T-helper 9 cell (primary cell): ENCODE results near the gene RCOR1.
"Not testable (repeated sequence)": the region's sequence is repeated elsewhere in the genome, so short reads cannot be mapped to it uniquely, and the experiment has no call there.

ENCODE experiments used
- DNase-seq: peaks from one replicate; pipeline ENCODE4 v3.0.0-alpha.2; 2020

RCOR1 gene

DNA sequence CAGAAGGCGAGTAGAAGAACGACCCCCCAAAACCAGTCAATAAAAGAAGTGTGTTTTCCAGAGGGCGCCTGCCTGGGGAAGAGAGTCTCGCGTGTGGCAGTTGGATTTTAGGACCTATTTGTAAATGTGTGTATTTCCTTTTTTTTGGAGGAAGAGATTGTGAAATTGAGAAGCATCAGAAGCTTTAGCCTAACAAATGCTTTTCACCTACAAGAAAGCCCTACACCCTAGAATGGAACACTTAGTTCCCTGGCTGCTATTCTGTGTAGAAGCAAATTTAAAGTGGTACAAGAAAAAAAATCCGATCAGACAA, 1.3 kb downstream of the RCOR1 start:
- DNase-seq = no peak

GRCh38 chr14:102594514-102595175, 2.2 kb downstream of the RCOR1 start:
- peak; percentile 36 for DNase-seq

DNA sequence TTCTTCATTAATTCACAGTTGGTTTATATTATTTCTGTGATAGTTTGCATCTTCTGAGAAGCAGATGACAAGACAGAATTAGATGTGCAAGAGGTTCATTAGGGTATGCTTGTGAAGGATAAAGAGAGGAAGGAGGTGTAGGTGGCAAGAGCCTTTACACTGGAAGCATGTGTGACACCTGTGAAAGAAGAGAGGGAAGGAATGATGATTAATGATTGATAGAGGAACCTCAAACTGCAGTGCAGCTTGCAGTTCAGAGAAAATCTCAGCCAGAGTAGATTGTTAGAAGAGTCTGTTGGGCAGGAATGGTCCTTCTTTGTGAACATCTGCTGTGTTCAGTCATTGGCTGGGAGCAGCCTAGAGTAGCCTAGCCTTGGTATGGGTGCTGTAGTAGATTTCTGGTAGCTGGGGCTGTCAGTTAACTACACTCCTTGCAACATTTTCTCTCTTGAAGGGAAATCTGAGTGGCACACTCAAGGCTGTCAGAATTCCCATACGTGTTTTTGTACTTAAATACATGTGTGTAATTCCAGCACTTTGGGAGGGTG, 9.0 kb downstream of the RCOR1 start:
- DNase-seq = no peak

DNA sequence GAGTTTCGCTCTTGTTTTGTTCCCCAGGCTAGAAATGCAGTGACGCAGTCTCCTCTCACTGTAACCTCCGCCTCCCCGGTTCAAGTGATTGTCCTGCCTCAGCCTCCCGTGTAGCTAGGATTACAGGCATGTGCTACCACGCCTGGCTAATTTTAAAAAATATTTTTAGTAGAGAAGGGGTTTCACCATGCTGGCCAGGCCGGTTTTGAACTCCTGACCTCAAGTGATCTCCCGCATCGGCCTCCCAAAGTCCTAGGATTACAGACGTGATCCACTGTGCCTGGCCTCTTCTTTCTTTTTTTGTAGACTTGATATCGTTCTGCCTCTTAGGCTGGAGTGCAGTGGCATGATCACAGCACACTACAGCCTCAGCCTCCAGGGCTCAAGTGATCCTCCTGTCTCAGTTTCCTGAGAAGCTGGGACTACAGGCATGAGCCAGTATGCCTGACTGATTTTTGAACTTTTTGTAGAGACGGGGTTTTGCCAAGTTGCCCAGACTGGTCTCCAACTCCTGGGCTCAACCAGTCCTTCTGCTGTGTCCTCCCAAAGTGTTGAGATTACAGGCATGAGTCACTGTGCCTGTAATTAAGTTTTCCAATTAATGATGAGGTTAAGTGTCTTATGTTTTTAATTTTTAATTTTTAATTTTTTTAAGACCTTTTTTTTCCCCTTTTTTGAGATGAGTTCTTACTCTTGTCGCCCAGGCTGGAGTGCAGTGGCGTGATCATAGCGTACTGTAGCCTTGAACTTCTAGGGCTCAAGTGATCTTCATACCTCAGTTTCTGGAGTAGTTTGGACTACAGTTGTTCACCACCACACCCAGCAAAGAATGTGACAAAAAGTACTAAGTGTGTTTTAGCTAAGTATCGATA, 10.2 kb downstream of the RCOR1 start:
- DNase-seq = no peak

GRCh38 chr14:102603293-102603907, 11.0 kb downstream of the RCOR1 start:
- no peak for DNase-seq

- no peak for DNase-seq
These were observed 11.7 kb downstream of the RCOR1 start for GRCh38 chr14:102604183-102604582.

DNA sequence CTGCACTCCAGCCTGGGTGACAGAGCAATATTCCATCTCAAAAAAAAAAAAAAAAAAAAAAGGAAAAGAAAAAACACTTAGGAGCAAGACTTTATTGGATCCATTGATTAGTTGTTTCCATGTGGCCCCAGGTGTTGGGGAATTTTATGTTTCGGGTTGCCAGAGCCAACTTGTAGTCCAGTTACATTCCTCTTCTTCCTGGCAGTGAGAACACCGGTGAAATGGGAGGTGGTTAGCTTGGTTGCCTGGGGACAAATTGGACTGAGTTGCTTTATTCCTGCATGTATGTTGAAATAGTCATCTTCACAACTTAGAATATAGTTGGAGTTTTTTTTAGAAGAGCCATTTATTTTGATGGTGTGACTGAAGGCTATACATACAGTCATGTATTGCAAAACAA, 12.6 kb downstream of the RCOR1 start:
- DNase-seq = no peak

- DNase-seq = no peak
These were observed 13.8 kb downstream of the RCOR1 start for GRCh38 chr14:102606296-102606695.

DNA sequence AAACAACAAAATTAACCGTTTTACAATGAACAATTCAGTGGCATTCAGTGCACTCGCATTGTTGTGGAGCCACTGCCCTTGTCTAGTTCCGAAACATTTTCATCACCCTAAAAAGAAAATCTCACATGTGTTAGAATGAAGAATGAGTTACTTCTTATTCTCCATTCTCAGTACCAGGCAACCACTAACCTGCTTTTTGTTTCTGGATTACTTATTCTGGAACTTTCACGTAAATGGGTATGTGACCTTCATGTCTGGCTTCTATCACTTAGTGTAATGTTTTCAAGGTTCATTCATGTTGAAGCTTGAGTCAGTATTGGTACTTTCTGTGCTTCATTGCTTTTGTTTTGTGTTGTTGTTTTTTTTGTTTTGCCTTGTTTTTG, 15.6 kb downstream of the RCOR1 start:
- DNase-seq = no peak

DNA sequence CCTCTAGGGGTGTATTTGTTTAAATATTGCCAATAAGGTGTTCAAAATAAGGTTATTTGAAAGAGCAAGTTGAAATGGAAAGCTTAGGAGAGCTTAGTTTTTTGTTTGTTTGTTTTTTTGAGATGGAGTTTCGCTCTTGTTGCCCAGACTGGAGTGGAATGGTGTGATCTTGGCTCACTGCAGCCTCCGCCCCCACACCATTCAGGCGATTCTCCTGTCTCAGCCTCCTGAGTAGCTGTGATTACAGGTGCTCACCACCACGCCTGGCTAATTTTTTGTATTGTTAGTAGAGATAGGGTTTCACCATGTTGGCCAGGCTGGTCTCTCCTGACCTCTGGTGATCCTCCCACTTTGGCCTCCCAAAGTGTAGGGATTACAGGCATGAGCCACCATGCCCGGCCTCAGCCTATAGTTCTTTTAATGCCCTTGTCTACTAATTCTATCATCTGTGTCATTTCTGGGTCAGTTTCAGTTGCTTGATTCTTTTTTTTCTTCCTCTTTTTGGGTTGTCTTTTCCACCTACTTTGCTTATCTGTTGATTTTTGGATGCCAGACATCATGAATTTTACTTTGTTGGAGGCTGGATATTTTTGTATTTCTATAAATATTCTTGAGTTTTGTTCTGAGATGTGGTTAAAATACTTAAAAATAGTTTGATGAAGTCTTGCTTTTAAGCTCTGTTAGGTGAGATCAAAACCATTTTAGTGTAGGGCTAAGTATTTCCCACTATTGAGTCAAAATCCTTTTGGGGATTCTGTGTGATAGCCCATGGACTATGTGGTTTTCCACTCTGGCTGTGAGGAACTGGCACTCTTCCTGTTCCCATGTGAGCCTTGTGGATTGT, 18.7 kb downstream of the RCOR1 start:
- no peak for DNase-seq

- no peak for DNase-seq
These were observed 23.9 kb downstream of the RCOR1 start for GRCh38 chr14:102616318-102616717.

DNA sequence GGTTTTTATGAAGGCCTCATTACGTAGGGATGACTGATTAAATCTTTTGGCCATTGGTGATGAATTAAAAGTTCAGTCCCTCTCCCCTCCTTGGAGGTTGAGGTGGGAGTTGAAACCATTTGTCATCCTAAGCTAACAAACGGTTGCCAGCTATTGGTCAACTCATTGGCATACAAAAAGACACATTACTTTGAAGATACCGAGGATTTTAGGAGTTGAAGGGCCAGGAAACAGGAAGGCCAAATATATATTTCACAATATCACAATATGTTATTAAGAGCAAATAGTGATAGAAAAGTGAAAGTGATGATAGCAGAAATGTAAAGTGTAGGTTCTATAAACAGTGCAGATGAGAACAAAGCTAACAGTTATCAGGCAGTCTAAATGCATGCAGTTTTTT, 24.4 kb downstream of the RCOR1 start:
- no peak for DNase-seq

DNA sequence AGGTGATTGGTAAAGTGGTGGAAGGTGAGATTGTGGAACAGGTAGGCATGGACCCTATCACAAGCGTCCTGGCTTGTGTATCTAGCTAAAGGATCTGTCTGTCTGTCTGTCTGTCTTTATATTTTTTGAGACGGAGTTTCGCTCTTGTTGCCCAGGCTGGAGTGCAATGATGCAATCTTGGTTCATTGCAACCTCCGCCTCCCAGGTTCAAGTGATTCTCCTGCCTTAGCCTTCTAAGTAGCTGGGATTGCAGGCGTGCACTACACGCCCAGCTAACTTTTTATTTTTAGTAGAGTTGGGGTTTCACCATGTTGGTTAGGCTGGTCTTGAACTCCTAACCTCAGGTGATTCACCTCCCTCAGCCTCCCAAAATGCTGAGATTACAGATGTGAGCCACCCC, 26.6 kb downstream of the RCOR1 start:
- DNase-seq = not testable (repeated sequence)

DNA sequence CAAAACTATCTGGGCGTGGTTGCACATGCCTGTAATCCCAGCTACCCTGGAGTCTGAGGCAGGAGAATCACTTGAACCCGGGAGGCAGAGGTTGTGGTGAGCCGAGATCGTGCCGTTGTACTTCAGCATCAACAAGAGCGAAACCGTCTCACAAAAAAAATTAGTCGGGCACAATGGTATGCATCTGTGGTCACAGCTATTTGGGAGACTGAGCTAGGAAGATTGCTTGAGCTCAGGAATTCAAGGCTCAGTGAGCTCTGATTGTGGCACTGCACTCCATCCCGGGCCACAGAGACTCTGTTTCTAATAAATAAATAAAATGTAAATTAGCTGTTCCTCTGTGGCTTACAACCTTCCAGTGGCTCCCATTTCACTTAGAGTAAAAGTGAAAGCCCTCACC, 28.0 kb downstream of the RCOR1 start:
- no peak for DNase-seq

GRCh38 chr14:102622262-102622885, 29.9 kb downstream of the RCOR1 start:
- no peak for DNase-seq

DNA sequence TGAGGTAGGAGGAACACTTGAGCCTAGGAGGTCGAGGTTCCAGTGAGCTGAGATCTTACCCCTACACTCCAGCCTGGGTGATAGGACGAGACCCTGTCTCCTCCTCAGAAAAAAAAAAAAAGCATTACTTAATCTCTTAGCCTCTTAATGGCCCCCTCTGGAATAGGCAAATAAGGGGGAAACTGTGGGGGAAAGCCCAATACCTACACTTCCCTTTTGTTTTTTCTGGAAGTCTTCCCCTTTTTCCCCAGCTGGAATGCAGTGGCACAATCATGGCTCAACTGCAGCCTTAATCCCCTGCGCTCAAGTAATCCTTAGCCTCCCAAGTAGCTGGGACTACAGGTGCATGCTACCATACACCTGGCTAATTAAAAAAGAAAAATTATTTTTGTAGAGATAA, 32.2 kb downstream of the RCOR1 start:
- no peak for DNase-seq

DNA sequence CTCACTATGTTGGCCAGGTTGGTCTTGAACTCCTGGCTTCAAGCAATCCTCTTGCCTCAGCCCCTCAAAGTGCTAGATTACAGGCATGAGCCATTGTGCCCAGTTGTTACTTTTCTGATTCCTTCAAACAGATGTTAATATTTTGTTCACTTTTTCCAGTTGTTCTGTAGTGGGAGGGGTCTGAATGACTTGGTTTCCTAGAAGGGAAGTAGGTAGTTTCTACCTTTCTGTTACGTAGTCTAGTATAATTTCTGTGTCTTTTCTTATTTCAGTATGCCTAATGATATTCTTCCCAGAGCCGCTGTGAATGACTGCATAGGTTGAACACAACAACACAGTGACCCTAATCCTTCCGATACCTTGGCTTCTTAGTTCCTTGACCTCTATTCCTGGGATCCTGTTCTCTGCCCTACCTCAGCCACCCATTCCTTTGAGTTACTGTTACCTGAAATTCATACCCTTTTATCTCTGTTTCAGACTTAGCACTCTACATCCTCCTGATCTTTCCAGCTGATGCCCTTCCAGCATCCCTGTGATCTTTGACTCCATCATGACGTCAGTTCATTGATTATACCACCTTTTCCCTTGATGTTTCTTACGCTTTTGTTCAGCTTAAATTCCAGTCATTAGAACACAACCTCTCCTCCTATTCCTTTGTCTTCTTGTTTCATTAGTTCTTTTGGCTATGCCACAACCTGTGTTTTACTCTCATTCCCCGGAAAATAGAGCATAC, 33.3 kb downstream of the RCOR1 start:
- DNase-seq = no peak

DNA sequence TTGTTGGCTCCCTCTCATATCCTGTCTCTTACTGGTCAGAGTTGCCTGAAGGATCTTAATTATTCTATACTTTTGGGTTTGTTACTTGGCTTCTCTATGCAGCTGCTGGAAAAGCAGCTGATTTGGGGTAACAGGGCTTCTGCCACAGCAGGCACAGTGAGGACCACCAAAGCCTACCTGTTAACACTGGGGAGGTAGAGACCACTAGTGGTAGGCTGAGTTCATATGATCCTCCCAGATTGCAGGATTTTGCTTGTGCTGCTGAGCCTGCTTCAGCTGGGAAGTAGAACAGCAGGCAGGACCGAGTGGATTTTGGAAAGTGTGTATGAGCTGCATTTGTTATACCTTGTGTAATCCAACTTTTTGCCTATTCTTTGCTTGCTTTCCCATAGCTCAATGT, 34.1 kb downstream of the RCOR1 start:
- DNase-seq = no peak

DNA sequence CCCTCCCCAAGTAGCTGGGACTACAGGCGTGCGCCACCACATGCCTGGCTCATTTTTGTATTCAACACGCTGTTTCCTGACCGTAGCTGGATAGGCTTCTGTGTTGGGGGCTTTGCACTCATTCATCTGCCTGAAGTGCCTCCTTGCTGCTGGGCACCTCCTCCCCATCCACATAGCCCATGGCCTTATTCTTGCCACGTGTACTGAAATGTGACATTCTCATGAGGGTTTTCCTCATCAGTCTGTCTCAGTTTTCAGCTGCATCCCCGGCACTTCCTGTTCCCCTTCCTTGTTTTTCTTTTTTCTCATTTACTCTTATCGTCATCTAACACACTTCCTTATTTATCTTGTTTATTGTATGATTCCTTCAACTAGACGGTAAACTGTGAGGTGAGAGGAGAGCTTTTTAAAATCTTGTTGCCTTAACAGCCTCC, 36.6 kb downstream of the RCOR1 start:
- no peak for DNase-seq

GRCh38 chr14:102629808-102630350, 37.4 kb downstream of the RCOR1 start:
- DNase-seq = no peak

- no peak for DNase-seq
These were observed 38.0 kb downstream of the RCOR1 start for GRCh38 chr14:102630405-102630804.
